Pons (tissue), 1 donor: ENCODE measurements around the gene ADAMTSL1.
"Not testable (repeated sequence)": the region's sequence is repeated elsewhere in the genome, so short reads cannot be mapped to it uniquely, and the experiment has no call there.

Source experiments
- DNase-seq: peaks from one replicate; pipeline ENCODE4 v3.0.0-alpha.2; 2016; ENCODE audit warnings: low spot score

The ADAMTSL1 gene

GRCh38 chr9:18906656-18907395, 432.9 kb downstream of the ADAMTSL1 start:
- DNase-seq: no peak

- DNase-seq: no peak
These were observed 434.1 kb downstream of the ADAMTSL1 start for GRCh38 chr9:18907927-18908625.

- no peak for DNase-seq
These were observed 435.4 kb downstream of the ADAMTSL1 start for GRCh38 chr9:18909140-18910018.

- DNase-seq: no peak
These were observed 436.5 kb downstream of the ADAMTSL1 start for GRCh38 chr9:18910435-18910834.

GRCh38 chr9:18910916-18911315, 437.0 kb downstream of the ADAMTSL1 start:
- no peak for DNase-seq

- no peak for DNase-seq
These were observed 437.9 kb downstream of the ADAMTSL1 start for GRCh38 chr9:18911714-18912342.

GRCh38 chr9:18920141-18921084, 446.5 kb downstream of the ADAMTSL1 start:
- no peak for DNase-seq

GRCh38 chr9:18921366-18922075, 447.6 kb downstream of the ADAMTSL1 start:
- DNase-seq: no peak

GRCh38 chr9:18922161-18922885, 448.4 kb downstream of the ADAMTSL1 start:
- DNase-seq: no peak

- no peak for DNase-seq
These were observed 449.2 kb downstream of the ADAMTSL1 start for GRCh38 chr9:18923167-18923566.

GRCh38 chr9:18923671-18924430, 449.9 kb downstream of the ADAMTSL1 start:
- DNase-seq: no peak

- DNase-seq: no peak
These were observed 451.9 kb downstream of the ADAMTSL1 start for GRCh38 chr9:18925880-18926279.

- DNase-seq: no peak
These were observed 452.6 kb downstream of the ADAMTSL1 start for GRCh38 chr9:18926513-18926912.

- DNase-seq: no peak
These were observed 454.8 kb downstream of the ADAMTSL1 start for GRCh38 chr9:18928711-18929110.

GRCh38 chr9:18930611-18931010, 456.7 kb downstream of the ADAMTSL1 start:
- not testable (repeated sequence) for DNase-seq

GRCh38 chr9:18935541-18935940, 461.6 kb downstream of the ADAMTSL1 start:
- DNase-seq: no peak

GRCh38 chr9:18936094-18936871, 462.3 kb downstream of the ADAMTSL1 start:
- DNase-seq: no peak

- DNase-seq: no peak
These were observed 466.0 kb downstream of the ADAMTSL1 start for GRCh38 chr9:18939943-18940342.
